Stimulated activated naive CD4-positive, alpha-beta T cell treated with Interleukin-2 at 50 U/mL for 16 hours (primary cell): ENCODE measurements around the gene CFAP100.

Experiments
- DNase-seq: peaks from one replicate; lab custom pipeline; 2025; lab: John Stamatoyannopoulos, UW

Gene CFAP100

DNA sequence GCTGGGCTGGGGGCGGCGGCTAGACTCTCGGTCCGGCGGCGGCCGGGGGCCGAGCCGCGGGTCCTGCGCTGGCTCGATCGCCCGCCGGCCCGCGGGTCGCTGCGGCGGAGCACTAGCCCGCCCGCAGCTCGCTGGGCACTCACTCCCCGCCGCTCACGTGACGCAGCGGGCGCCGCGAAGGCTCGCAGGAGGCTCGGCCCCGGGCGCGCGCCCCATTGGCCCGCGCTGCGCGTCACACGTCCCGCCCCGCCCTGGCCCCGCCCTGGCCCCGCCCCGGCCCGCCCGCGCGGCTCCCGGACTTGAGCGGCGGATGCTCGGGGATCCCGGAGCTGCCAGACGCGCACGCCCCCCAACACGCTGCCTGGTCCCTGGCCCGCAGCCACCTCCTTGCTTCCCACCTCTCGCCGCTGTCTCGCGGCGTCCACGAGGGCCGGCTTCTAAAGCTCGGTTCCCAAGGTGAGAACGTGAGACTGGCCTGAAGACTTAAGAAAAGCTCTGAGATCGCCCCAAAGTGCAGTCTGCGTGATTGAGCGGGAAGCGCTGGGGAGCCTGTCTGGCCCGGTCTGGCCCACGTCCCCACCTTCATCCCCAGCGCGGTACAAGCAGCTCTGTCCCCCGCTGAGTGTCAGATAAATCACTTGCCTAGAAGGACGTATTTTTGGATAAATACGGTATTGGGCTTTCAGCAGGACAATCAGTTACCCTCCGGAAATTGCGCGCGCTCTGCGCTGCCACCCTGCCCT is 37.2 kb upstream of the CFAP100 start, which contains the start of gene KLF15:
TSS of gene KLF15 (minus strand) at position 114 of the 743 bp plus-strand sequence. CDS start 4,486 bp downstream, outside the sequence.
- DNase-seq, result peak; percentile 58

DNA sequence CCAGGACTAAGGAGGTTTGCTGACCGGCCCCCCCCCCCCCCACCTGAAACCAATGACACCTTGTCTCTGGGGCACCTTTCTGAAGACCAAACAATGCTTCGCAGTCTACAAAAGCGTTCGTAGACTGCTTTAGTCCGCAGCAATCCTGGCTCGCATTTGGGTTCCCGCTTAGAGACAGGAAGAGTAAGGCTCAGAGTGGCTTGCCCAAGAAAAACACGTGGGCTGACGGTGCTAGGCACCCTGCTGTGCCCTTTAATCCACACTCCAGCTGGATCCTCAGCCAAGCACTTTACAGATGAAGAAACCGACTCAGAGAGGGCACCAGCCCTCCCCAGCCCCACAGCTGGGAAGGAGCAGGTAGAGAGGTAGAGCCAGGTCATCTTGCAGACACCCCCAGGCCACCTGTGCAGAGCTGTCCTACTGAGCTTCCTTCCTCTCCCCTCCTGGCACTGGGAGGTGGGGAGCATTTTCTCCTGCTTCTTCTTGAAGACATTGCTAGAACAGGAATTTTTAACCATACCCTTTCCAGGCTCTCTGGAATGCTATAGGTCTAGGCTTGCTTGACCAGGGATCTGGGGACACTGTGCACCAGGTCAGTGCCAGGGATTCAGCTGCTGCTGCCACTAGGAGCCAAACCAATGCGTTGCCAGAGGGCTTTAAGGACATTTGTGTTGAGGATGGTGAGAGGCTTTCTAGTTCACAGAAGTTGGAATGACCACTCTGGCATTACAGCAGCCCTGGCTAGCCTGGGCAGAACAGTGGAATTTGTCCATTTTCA is 36.5 kb upstream of the CFAP100 start:
- DNase-seq, result no peak

DNA sequence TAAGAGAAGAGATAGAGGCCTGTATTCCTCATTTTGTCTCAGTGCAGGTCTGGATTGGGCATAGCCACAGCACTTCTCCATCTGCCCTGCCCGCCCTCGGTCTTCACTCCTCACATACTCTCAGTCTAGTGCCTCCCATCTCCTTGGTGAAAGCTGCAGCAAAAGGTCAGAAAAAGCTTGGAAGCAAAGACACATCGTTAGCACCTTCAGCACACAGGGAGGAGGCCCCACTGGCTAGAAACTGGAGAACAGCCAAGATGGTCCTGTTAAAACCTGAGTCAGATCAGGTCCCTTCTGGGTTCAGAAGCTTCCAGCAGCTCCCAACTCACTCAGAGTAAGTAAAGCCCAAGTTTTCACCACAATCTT is 35.9 kb upstream of the CFAP100 start:
- DNase-seq, result no peak

DNA sequence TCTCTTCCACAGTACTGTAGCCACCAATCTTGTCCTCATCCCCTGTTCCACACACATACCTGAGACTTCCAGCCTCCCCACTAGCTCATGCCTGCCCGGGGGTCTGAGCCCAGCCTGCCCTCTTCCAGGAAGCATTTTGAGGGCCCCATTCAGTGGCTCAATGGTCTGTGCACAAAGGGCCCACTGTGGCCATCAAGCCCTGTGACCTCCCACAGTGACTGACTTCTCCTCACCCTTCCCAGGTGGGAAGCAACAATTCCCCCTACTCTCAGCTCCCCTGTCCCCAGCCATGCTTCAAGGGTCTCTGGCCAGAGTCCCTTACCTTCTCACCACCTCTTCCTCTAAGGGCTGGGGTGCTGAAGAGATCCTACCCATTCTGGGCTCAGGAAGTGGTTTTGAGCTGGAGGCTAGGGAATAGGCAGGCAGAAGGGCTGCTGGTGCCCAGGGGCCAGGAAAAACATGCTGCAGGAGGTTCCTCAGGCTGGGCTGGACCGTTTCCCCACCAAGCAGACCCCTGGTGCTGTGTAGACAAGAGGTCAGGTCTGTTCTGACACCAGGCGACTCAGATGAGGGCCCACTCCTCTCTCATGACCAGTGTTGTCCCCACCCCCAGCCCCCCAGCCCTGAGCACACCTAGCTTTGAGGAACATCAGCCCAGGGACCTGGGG is 34.5 kb upstream of the CFAP100 start:
- DNase-seq, result no peak

- DNase-seq, result no peak
Measured at GRCh38 chr3:126360714-126361060, 34.0 kb upstream of the CFAP100 start.

- no peak for DNase-seq
Measured at GRCh38 chr3:126361211-126361610, 33.5 kb upstream of the CFAP100 start.

GRCh38 chr3:126364130-126364695 is 30.5 kb upstream of the CFAP100 start:
- DNase-seq, result no peak

GRCh38 chr3:126364731-126365301 is 29.9 kb upstream of the CFAP100 start:
- no peak for DNase-seq

DNA sequence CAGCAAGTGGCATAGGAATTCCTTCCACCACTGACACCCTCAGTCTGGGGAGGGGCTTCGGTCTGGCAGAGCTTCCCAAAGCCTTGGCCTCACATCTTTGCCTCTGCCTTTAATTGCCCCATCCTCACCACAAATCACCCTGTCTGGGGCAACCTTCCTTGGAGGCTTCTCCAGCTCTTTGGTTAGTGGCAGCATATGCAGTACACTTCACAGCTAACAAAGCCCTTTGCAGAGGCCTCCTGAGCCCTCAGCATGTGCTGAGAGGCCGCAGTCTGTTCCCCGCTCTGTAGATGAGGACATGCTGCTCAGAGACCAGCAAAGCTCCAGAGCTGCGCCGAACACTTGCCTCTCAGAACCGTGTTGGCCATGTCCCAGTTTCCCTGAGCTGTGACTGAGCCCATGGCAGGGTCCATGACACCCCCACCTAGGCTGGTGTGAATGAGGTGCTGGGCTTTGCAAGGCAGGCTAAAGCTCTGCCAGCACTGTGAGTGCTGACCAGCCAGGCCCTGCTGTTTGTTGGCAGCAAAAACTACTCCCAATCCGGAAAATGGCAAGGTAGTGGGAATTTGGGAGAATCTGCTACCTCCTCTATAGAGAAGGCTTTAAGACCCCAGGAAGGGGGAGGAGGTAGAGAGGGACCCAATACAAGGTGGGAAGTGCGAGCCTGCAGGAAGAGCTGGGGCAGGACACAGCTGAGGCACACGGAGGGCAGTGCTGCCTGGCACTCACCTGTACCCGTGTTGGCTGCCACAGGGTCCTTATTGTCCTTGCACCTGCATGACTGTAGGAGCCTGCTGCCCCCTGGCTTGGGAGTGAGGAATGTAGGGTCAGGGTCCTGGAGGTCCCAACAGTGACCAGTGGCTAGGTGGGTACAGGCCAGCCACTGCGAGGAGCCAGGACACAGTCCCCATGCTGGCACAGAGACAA is 29.1 kb upstream of the CFAP100 start:
- DNase-seq, result no peak

DNA sequence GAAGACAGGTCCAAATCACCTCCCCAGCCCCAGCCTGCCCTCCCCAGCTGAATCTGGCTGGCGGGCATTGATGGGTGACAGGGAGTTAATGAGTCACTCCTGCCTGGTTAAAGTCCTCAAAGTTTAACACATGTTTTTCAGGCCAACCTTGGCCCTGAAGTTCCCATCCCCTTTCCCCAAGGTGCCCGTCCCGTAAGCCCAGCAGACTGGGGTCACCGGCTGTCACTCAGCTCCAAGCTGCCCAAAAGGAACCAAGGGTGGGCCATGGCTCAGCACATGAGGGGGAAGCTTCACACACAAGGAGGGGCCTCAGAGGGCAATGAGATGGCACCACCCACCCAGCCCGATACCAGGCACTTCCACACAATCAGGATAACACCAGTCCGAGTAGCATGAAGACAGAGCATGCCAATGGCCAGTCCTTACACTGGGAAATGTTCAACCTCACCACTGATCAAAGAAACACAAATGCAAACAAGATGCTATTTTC is 27.3 kb upstream of the CFAP100 start:
- DNase-seq, result no peak

- no peak for DNase-seq
Measured at GRCh38 chr3:126369490-126369889, 25.2 kb upstream of the CFAP100 start.

DNA sequence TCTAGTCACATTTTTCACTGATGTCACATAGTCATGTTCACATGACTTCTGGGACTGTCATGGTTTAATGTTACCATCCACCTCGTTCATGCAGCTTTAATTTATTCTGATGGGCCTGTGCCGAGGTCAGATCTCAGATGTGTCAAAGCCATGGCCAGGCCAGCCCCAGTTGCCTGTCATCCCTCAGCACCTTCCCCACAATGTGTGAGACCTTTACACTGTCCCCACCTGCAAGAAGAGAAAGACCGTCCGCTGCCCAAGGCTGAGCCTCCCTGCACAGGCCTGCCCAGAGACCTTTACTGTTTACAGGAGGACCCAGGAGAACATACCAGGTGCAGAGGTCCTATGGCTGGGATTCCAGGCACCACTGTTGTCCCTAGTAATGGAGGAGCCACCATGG is 24.7 kb upstream of the CFAP100 start:
- DNase-seq, result no peak

- DNase-seq, result no peak
Measured at GRCh38 chr3:126370606-126371005, 24.1 kb upstream of the CFAP100 start.

DNA sequence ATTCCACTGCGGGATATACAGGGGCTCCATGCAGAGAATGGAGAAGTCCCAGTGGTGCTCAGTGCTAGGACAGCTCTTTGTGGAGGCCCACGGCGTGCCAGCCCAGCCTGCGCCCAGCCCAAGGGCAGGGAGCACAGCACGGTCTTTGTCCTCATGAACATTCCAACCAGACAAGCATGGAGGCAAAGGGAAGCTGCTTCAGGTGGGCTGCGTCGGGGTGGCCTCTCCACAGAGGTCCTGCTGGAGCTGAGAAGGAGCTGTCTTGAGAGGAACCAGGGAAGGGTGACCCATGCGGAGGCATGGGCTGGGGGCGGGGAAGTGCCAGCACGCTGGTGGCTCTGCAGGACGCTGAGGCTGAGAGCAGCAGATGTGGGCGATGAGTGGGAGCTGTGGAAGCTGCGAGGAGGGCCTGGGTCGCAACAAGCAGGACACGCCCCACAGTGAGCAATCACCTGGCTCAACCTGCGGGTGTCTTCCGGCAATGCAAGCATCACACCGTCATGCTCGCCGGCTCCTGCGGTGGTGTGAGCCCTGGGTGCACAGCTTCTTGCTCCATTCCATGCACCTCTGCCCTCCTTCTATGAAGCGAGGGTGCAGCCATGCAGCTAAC is 23.5 kb upstream of the CFAP100 start:
- no peak for DNase-seq

GRCh38 chr3:126372413-126373145 is 22.1 kb upstream of the CFAP100 start:
- DNase-seq, result no peak

DNA sequence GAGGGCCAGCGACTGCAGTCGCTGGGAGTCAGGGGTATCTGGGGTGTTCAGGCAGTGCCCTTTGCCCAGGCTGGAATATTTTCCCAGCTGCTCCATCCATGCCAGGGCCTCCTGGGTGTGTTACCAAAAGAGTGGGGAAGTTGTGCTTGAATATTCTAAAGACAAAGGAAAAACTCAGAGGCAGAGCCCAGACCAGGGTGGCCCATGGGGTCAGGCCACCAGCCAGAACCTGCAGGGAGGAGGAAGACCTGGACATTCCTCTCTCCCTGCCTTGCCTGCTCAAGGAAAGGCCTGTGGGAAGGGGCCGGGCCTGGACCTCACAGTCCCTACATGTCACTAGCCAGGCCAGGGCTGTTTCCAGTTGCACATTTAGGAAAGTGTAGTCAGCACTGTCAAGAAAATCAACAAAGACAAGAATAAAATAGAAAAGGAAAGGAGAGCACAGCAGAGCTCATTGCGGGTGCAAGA is 21.5 kb upstream of the CFAP100 start:
- DNase-seq, result no peak

DNA sequence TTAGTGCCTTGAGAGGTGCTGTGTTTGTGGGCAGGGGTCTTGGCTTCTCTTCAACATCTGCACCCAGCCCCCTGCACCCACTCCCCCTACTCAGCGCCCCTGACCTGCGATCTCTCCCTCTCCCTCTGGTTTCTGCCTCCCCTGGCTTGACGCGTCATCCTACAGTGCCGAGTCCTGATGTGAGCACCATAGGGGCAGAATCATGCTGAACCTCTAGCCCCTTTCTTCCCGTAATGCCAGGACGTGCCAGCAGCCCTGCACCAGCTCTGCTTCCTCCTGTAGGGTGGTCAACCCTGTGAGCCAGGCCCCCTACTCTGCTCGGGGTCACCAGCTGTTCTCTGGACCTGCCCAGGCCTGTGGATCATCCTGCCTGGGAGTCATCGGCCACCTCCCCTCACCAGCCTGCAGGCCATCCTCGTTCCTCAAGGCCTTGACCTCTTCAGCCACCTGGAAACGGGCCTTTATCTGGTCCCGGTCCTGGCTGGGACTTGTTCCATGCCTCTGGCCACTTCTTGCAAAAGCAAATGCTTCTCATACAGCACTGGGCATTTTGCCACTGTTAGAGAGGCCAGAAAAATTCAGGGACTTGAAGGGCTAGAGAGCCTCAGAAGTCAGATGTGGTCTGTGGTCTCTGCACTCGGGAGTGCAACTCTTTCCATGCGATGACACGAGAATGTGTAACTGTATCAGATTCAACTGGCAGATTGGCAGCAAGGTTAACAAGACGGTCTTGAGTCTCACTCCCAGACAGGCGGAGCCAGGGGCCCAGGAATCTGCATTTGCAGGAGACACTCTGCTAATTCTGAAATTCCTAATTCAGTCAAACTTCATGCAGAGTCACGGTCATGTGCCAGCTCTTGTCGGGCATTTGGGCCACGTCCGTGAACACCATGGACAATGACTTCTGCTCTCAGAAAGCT is 20.8 kb upstream of the CFAP100 start:
- no peak for DNase-seq

- no peak for DNase-seq
Measured at GRCh38 chr3:126375835-126376331, 18.8 kb upstream of the CFAP100 start.
